ENCODE results near the gene ZNF335. TPM values are rescaled to one million over a fixed set of nuclear protein-coding genes. Genes with fewer than 3 reads are reported as not detected.

ZNF335 gene
- total and polyA plus RNA-seq, 11 donors, result 5.6 to 14.9 (median 7.5) TPM

DNA sequence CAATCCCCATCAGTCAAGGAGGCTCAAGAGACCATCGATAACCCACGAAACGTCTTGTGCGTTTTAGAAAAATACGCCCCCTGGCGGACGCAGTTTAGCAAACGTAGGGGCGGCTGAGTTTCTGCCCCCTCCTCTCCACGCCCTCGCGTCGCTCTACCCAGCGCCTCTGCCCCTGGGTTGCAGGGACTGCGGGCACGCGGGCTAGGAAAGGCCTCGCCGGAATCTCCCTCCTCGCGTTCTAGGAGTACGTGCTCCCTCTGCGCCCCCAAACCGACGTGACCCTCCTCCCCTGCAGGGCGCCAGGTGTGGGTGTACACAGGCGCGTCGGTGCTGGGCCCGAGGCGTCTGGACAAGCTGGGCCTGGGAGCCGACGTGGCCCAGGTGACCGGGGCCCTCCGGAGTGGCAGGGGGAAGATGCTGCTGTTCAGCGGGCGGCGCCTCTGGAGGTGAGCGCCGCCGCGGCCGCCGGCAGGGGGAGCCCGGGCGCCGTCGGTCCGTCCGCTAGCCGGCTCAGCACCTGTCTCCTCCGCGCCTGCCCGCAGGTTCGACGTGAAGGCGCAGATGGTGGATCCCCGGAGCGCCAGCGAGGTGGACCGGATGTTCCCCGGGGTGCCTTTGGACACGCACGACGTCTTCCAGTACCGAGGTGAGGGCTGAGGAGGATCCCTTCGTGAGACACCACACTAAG lies 42.0 kb upstream of the ZNF335 start:
- H3K36me3 ChIP-seq, result no peaks in the 10 kb centered on the region
- H3K27ac ChIP-seq, result no peak overlapping the region
- ATAC-seq (peak in 3 of 4 donors; percentile 60 to 78 (median 67)), DNase-seq (peak in 3 of 5 donors; percentile 38 to 74 (median 42))
- no peaks in the 10 kb centered on the region for H3K9me3 ChIP-seq
- peak overlapping the region in 2 of 12 donors; percentile 26 to 31 for H3K4me3 ChIP-seq
- TF ChIP-seq POLR2A (IDR thresholded peaks at IDR 0.05), result no peak
- TF ChIP-seq, protein P1, sequence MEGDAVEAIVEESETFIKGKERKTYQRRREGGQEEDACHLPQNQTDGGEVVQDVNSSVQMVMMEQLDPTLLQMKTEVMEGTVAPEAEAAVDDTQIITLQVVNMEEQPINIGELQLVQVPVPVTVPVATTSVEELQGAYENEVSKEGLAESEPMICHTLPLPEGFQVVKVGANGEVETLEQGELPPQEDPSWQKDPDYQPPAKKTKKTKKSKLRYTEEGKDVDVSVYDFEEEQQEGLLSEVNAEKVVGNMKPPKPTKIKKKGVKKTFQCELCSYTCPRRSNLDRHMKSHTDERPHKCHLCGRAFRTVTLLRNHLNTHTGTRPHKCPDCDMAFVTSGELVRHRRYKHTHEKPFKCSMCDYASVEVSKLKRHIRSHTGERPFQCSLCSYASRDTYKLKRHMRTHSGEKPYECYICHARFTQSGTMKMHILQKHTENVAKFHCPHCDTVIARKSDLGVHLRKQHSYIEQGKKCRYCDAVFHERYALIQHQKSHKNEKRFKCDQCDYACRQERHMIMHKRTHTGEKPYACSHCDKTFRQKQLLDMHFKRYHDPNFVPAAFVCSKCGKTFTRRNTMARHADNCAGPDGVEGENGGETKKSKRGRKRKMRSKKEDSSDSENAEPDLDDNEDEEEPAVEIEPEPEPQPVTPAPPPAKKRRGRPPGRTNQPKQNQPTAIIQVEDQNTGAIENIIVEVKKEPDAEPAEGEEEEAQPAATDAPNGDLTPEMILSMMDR (IDR thresholded peaks at IDR 0.05), result peak; percentile 48 to 74 (median 62)
- 0 to 1% (median 1%) methylated on average over 19 to 67 of the region's 67 CpGs for WGBS, 4 donors
- intact Hi-C loops (cut with DNase I), result loop anchor here in 4 of 10 donors (1.0 to 10.0 kb wide), 4 partner anchors 27 to 321 kb away; no protein-coding TSS in a partner anchor
- peaks cover 0 to 40% (median 0%) of the 10 kb centered on the region in 12 donors for H3K4me1 ChIP-seq
- peaks cover 50 to 97% (median 77%) of the 10 kb centered on the region in 9 donors for H3K27me3 ChIP-seq

DNA sequence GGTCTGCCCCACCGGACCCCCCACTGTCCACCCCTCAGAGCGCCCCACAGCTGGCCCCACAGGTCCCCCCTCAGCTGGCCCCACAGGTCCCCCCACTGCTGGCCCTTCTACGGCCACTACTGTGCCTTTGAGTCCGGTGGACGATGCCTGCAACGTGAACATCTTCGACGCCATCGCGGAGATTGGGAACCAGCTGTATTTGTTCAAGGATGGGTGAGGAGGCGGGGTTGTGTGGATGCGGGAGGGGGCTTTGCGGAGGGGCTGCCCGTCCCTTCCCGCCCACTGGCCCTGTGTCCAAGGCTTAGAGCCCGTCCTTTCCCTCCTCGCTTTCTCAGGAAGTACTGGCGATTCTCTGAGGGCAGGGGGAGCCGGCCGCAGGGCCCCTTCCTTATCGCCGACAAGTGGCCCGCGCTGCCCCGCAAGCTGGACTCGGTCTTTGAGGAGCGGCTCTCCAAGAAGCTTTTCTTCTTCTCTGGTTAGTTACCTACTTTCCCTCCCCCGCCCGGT lies 41.4 kb upstream of the ZNF335 start:
- Histone ChIP-seq H3K27ac (no peak overlapping the region), H3K4me1 (peaks cover 0 to 44% (median 0%) of the 10 kb centered on the region in 12 donors), H3K4me3 (no peak overlapping the region), H3K27me3 (peaks cover 50 to 97% (median 73%) of the 10 kb centered on the region in 9 donors), H3K9me3 (no peaks in the 10 kb centered on the region), H3K36me3 (no peaks in the 10 kb centered on the region)
- no peak for DNase-seq
- no peak for TF ChIP-seq POLR2A (IDR thresholded peaks at IDR 0.05)
- TF ChIP-seq, protein P1 (IDR thresholded peaks at IDR 0.05), result no peak
- ATAC-seq, result no peak
- intact Hi-C loops (cut with DNase I), result loop anchor here in 3 of 10 donors (2.0 to 10.0 kb wide), 3 partner anchors 161 to 321 kb away; no protein-coding TSS in a partner anchor
- 13 to 21% (median 16%) methylated on average over 27 to 29 of the region's 29 CpGs for WGBS, 4 donors

DNA sequence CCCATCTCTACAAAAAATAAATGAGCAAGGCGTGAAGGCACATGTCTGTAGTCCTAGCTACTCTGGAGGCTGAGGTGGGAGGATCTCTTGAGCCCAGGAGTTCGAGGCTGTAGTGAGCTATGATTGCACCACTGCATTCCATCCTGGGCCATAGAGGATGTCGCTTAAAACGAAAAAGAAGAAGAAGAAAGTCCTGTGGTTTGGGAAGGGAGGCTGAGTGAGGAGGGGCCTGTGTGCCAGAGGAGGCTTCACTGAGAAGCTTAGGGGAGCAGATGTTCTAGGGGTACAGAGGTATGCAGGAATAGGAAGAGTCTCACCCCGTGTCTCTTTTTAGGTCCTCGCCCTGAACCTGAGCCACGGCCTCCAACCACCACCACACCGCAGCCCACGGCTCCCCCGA lies 40.9 kb upstream of the ZNF335 start:
- H3K27me3 ChIP-seq, result peaks cover 50 to 98% (median 73%) of the 10 kb centered on the region in 9 donors
- H3K4me1 ChIP-seq, result peaks cover 0 to 48% (median 0%) of the 10 kb centered on the region in 12 donors
- DNase-seq, result no peak
- intact Hi-C loops (cut with DNase I), result loop anchor here in 3 of 10 donors (2.0 to 10.0 kb wide), 3 partner anchors 162 to 322 kb away; no protein-coding TSS in a partner anchor
- H3K4me3 ChIP-seq, result no peak overlapping the region
- WGBS, 4 donors, result 54 to 63% (median 60%) methylated on average over 8 to 10 of the region's 10 CpGs
- H3K27ac ChIP-seq, result no peak overlapping the region
- H3K36me3 ChIP-seq, result no peaks in the 10 kb centered on the region
- TF ChIP-seq, protein P1 (IDR thresholded peaks at IDR 0.05), result no peak
- no peak for TF ChIP-seq POLR2A (IDR thresholded peaks at IDR 0.05)
- no peaks in the 10 kb centered on the region for H3K9me3 ChIP-seq
- no peak for ATAC-seq
